ENCODE measurements around the gene STK17A. TPM values are rescaled to one million over a fixed set of nuclear protein-coding genes. Genes with fewer than 3 reads are reported as not detected.
"Not testable (repeated sequence)": the region's sequence is repeated elsewhere in the genome, so short reads cannot be mapped to it uniquely, and the experiment has no call there.

Gene STK17A
- total RNA-seq, 2 donors from 2014 or later: 16.0 to 30.6 TPM

DNA sequence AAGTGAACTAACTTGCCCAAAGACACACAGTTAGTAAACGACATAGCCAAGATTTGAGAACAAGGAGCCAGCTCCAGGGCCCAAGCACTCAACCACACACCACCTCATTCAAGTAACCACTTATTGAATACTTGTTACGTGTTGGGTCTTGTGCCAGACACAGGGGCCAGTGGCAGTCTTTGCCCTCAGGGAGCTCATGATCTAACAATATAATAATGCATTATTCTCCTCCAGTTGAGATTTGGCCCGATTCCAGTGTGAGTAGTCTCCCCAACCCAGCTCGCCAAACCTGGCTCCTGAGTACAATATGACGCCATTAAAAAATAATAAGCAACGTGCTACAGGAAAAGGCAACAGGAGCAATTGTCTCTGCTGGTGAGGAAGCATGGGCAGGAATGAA is 14.4 kb upstream of the STK17A start:
- H3K36me3 ChIP-seq: no peaks in the 10 kb centered on the region
- no peaks in the 10 kb centered on the region for H3K9me3 ChIP-seq
- no peaks in the 10 kb centered on the region for H3K27me3 ChIP-seq
- TF ChIP-seq CTCF (IDR thresholded peaks at IDR 0.05): no peak
- no peak overlapping the region for H3K9ac ChIP-seq (ENCODE audit: low read depth in 2 of 2, low read length in 2 of 2)
- DNase-seq: no peak
- intact Hi-C loops (cut with DNase I): no loop called here
- no peak overlapping the region for H3K27ac ChIP-seq
- H3K4me3 ChIP-seq: no peak overlapping the region
- no peaks in the 10 kb centered on the region for H3K4me1 ChIP-seq

DNA sequence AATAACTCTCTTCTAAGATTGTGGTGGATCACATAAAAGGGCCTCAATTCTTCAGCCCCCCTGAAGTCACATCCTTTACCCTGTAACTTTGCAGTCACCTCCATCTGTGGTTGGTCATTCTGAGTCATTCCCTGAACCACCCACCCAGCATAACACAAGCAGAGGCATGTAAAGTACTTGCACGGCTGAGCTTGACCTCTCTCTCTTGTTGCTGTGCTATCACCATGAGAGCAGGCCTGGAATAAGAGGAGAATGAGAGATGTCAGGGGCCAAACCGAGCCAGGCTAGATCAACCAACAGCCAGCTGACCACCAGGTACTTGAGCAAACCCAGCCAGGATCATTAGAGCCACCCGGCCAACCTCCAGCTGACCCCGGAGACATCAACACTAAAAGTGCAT is 13.5 kb upstream of the STK17A start:
- Histone ChIP-seq H3K27me3 (no peaks in the 10 kb centered on the region), H3K9me3 (no peaks in the 10 kb centered on the region), H3K9ac (ENCODE audit: low read depth in 2 of 2, low read length in 2 of 2) (no peak overlapping the region), H3K4me3 (no peak overlapping the region), H3K36me3 (no peaks in the 10 kb centered on the region), H3K27ac (no peak overlapping the region), H3K4me1 (no peaks in the 10 kb centered on the region)
- no peak for TF ChIP-seq CTCF (IDR thresholded peaks at IDR 0.05)
- DNase-seq: no peak
- intact Hi-C loops (cut with DNase I): no loop called here

GRCh38 chr7:43570688-43571365 is 12.1 kb upstream of the STK17A start:
- no peak overlapping the region for H3K4me3 ChIP-seq
- DNase-seq: no peak
- H3K9me3 ChIP-seq: no peaks in the 10 kb centered on the region
- intact Hi-C loops (cut with DNase I): no loop called here
- H3K4me1 ChIP-seq: no peaks in the 10 kb centered on the region
- no peak overlapping the region for H3K27ac ChIP-seq
- no peak overlapping the region for H3K9ac ChIP-seq (ENCODE audit: low read depth in 2 of 2, low read length in 2 of 2)
- no peaks in the 10 kb centered on the region for H3K27me3 ChIP-seq
- TF ChIP-seq CTCF (IDR thresholded peaks at IDR 0.05): no peak
- H3K36me3 ChIP-seq: no peaks in the 10 kb centered on the region

DNA sequence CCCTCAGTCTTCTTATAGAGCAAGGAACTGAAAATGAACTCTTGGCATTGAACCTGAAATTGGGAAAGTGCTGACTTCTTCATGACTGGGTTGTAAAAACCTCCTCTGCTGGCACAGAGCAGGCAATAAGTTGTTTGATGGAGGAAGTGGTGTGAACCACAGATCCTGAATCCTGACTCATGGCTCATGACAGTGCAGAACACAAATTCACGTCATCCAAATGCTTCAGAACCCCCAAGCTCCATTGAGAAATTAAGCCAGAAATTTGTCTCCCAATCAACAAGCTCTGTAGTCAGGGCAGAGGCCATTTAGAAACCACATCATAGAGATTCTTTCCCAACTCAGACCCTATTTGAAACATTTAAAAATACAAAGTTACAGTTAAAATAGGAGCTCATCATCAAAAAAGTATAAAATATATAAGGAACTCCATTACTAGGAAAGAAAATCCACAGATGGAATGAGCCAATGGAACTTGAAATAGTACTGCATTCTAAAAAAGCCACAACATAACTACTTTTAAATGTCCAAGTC is 10.3 kb upstream of the STK17A start:
- Histone ChIP-seq H3K4me3 (no peak overlapping the region), H3K9me3 (no peaks in the 10 kb centered on the region), H3K27ac (no peak overlapping the region), H3K4me1 (no peaks in the 10 kb centered on the region), H3K9ac (ENCODE audit: low read depth in 2 of 2, low read length in 2 of 2) (no peak overlapping the region), H3K36me3 (no peaks in the 10 kb centered on the region), H3K27me3 (no peaks in the 10 kb centered on the region)
- intact Hi-C loops (cut with DNase I): no loop called here
- DNase-seq: no peak
- TF ChIP-seq CTCF (IDR thresholded peaks at IDR 0.05): no peak

DNA sequence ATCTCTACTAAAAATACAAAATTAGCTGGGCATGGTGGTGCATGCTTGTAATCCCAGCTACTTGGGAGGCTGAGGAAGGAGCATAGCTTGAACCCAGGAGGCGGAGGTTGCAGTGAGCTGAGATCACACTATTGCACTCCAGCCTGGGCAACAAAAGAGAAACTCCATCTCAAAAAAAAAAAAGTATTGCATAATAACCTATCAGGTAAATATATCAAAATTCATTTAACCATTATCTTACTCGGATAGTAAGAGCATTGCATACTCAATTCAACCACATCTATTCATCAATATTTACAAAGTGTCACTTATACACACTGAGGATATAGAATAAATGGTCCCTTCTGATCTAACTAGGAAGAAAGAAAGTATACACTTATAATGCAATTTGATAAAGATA is 9.1 kb upstream of the STK17A start:
- DNase-seq; H3K4me3 ChIP-seq; H3K36me3 ChIP-seq; H3K27me3 ChIP-seq; H3K9me3 ChIP-seq; H3K27ac ChIP-seq; intact Hi-C loops (cut with DNase I); H3K9ac ChIP-seq (ENCODE audit: low read depth in 2 of 2, low read length in 2 of 2); H3K4me1 ChIP-seq: not testable (repeated sequence)

DNA sequence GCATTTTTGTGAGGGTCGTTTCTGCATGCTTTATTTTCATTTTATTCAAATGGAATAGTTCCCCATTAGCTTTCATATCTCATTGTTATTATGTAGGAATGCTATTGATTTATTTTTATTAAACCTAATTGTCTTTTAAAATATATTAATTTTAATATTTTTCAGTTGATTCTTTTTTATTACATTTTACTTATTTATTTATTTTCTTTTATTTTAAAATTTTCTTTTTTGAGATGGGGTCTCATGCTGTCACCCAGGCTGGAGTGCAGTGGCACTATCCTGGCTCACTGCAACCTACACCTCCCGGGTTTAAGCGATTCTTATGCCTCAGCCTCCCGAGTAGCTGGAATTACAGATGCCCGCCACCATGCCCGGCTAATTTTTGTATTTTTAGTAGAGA is 7.4 kb upstream of the STK17A start:
- Histone ChIP-seq H3K9ac (ENCODE audit: low read depth in 2 of 2, low read length in 2 of 2) (no peak overlapping the region), H3K36me3 (no peaks in the 10 kb centered on the region), H3K4me3 (no peak overlapping the region), H3K27ac (no peak overlapping the region), H3K4me1 (no peaks in the 10 kb centered on the region), H3K27me3 (no peaks in the 10 kb centered on the region), H3K9me3 (no peaks in the 10 kb centered on the region)
- TF ChIP-seq CTCF (IDR thresholded peaks at IDR 0.05): no peak
- intact Hi-C loops (cut with DNase I): loop anchor here (5.0 kb wide), 1 partner anchor 262 kb away; no protein-coding TSS in a partner anchor
- no peak for DNase-seq

Data from colonic mucosa (tissue), 4 donors.